Duodenal mucosa (tissue), 2 donors: Measurements from ENCODE around the gene EPHA6.

ENCODE experiments used
- H3K27ac ChIP-seq: one replicate; pipeline ENCODE4 v1.7.0; 2013; ENCODE audit warnings: low read depth, low read length
- H3K27me3 ChIP-seq, 2 donors: one replicate each; pipeline ENCODE4 v1.7.0; 2013; ENCODE audit warnings: low read length in 2 of 2, control low read depth in 1 of 2; ENCODE audit not compliant: insufficient read depth in 2 of 2, control insufficient read depth in 1 of 2
- H3K36me3 ChIP-seq, 2 donors: one replicate each; pipeline ENCODE4 v1.7.0; 2013; ENCODE audit warnings: low read length in 2 of 2, control low read depth in 1 of 2; ENCODE audit not compliant: insufficient read depth in 2 of 2, control insufficient read depth in 1 of 2
- H3K4me1 ChIP-seq, 2 donors: one replicate each; pipeline ENCODE4 v1.7.0; 2013; ENCODE audit warnings: low read length in 2 of 2, control low read depth in 1 of 2; ENCODE audit not compliant: insufficient read depth in 2 of 2, control insufficient read depth in 1 of 2
- H3K4me3 ChIP-seq, 2 donors: one replicate each; pipeline ENCODE4 v1.7.0; 2013; ENCODE audit warnings: low read length in 2 of 2, low read depth in 1 of 2
- H3K9ac ChIP-seq, 2 donors: one replicate each; pipeline ENCODE4 v1.7.0; 2013; ENCODE audit warnings: low read length in 2 of 2, low read depth in 1 of 2
- H3K9me3 ChIP-seq, 2 donors: one replicate each; pipeline ENCODE4 v1.7.0; 2013; ENCODE audit warnings: low read length in 2 of 2, control low read depth in 1 of 2; ENCODE audit not compliant: control insufficient read depth in 1 of 2

Gene EPHA6

GRCh38 chr3:97384583-97384982 lies 570.2 kb downstream of the EPHA6 start:
- no peak overlapping the region for H3K9ac ChIP-seq
- no peaks in the 10 kb centered on the region for H3K36me3 ChIP-seq
- H3K9me3 ChIP-seq: no peaks in the 10 kb centered on the region

GRCh38 chr3:97388774-97389173 lies 574.4 kb downstream of the EPHA6 start:
- Histone ChIP-seq H3K36me3 (no peaks in the 10 kb centered on the region), H3K27ac (no peak overlapping the region), H3K9ac (no peak overlapping the region), H3K4me1 (no peaks in the 10 kb centered on the region), H3K4me3 (no peak overlapping the region), H3K9me3 (no peaks in the 10 kb centered on the region), H3K27me3 (no peaks in the 10 kb centered on the region)

More at GRCh38 chr3:97384583-97384982, 570.2 kb downstream of the EPHA6 start:
- Histone ChIP-seq H3K27ac (no peak overlapping the region), H3K4me3 (no peak overlapping the region), H3K4me1 (no peaks in the 10 kb centered on the region), H3K27me3 (no peaks in the 10 kb centered on the region)

- Histone ChIP-seq H3K36me3 (no peaks in the 10 kb centered on the region), H3K9me3 (no peaks in the 10 kb centered on the region), H3K27me3 (no peaks in the 10 kb centered on the region), H3K27ac (no peak overlapping the region), H3K4me3 (no peak overlapping the region), H3K9ac (no peak overlapping the region), H3K4me1 (no peaks in the 10 kb centered on the region)
Observed at GRCh38 chr3:97389936-97390335, 575.5 kb downstream of the EPHA6 start.

- Histone ChIP-seq H3K9ac (no peak overlapping the region), H3K36me3 (no peaks in the 10 kb centered on the region), H3K4me1 (no peaks in the 10 kb centered on the region), H3K27me3 (no peaks in the 10 kb centered on the region), H3K4me3 (no peak overlapping the region), H3K27ac (no peak overlapping the region), H3K9me3 (no peaks in the 10 kb centered on the region)
Observed at GRCh38 chr3:97391167-97391566, 576.8 kb downstream of the EPHA6 start.

GRCh38 chr3:97409612-97410011 lies 595.2 kb downstream of the EPHA6 start:
- no peaks in the 10 kb centered on the region for H3K9me3 ChIP-seq
- H3K27me3 ChIP-seq: no peaks in the 10 kb centered on the region

GRCh38 chr3:97421565-97421964 lies 607.2 kb downstream of the EPHA6 start:
- Histone ChIP-seq H3K9ac (no peak overlapping the region), H3K27ac (no peak overlapping the region), H3K4me1 (no peaks in the 10 kb centered on the region), H3K4me3 (no peak overlapping the region), H3K9me3 (no peaks in the 10 kb centered on the region), H3K36me3 (no peaks in the 10 kb centered on the region), H3K27me3 (no peaks in the 10 kb centered on the region)

More at GRCh38 chr3:97409612-97410011, 595.2 kb downstream of the EPHA6 start:
- Histone ChIP-seq H3K9ac (no peak overlapping the region), H3K4me1 (no peaks in the 10 kb centered on the region), H3K4me3 (no peak overlapping the region), H3K27ac (no peak overlapping the region), H3K36me3 (no peaks in the 10 kb centered on the region)

- H3K27ac ChIP-seq: no peak overlapping the region
- no peak overlapping the region for H3K4me3 ChIP-seq
- no peaks in the 10 kb centered on the region for H3K27me3 ChIP-seq
- no peaks in the 10 kb centered on the region for H3K9me3 ChIP-seq
- no peak overlapping the region for H3K9ac ChIP-seq
- H3K4me1 ChIP-seq: no peaks in the 10 kb centered on the region
- H3K36me3 ChIP-seq: no peaks in the 10 kb centered on the region
Observed at GRCh38 chr3:97425002-97425401, 610.6 kb downstream of the EPHA6 start.

- no peak overlapping the region for H3K4me3 ChIP-seq
- H3K4me1 ChIP-seq: no peaks in the 10 kb centered on the region
- H3K9me3 ChIP-seq: no peaks in the 10 kb centered on the region
- no peak overlapping the region for H3K9ac ChIP-seq
- H3K36me3 ChIP-seq: no peaks in the 10 kb centered on the region
- H3K27ac ChIP-seq: no peak overlapping the region
- H3K27me3 ChIP-seq: no peaks in the 10 kb centered on the region
Observed at GRCh38 chr3:97430601-97431000, 616.2 kb downstream of the EPHA6 start.

- H3K4me1 ChIP-seq: no peaks in the 10 kb centered on the region
- no peaks in the 10 kb centered on the region for H3K27me3 ChIP-seq
- H3K9me3 ChIP-seq: no peaks in the 10 kb centered on the region
- H3K36me3 ChIP-seq: no peaks in the 10 kb centered on the region
- H3K4me3 ChIP-seq: no peak overlapping the region
- H3K27ac ChIP-seq: no peak overlapping the region
- no peak overlapping the region for H3K9ac ChIP-seq
Observed at GRCh38 chr3:97432914-97433313, 618.5 kb downstream of the EPHA6 start.

GRCh38 chr3:97438131-97438530 lies 623.7 kb downstream of the EPHA6 start:
- H3K9me3 ChIP-seq: no peaks in the 10 kb centered on the region
- H3K36me3 ChIP-seq: no peaks in the 10 kb centered on the region
- no peak overlapping the region for H3K9ac ChIP-seq
- H3K4me1 ChIP-seq: no peaks in the 10 kb centered on the region
- H3K4me3 ChIP-seq: no peak overlapping the region
- no peak overlapping the region for H3K27ac ChIP-seq
- peaks cover 0 to 7% of the 10 kb centered on the region in 2 donors for H3K27me3 ChIP-seq

GRCh38 chr3:97439373-97439772 lies 625.0 kb downstream of the EPHA6 start:
- H3K4me1 ChIP-seq: no peaks in the 10 kb centered on the region
- no peaks in the 10 kb centered on the region for H3K36me3 ChIP-seq
- no peak overlapping the region for H3K4me3 ChIP-seq
- H3K9me3 ChIP-seq: no peaks in the 10 kb centered on the region
- H3K9ac ChIP-seq: no peak overlapping the region
- H3K27ac ChIP-seq: no peak overlapping the region
- peaks cover 0 to 7% of the 10 kb centered on the region in 2 donors for H3K27me3 ChIP-seq
